NCI-H1092 treated with DMSO at 0.1 percent for 48 hours (cell line): ENCODE results near the gene MIXL1.
"Not testable (repeated sequence)": the region's sequence is repeated elsewhere in the genome, so short reads cannot be mapped to it uniquely, and the experiment has no call there.

Experiments used
- DNase-seq: peaks from one replicate; lab custom pipeline; 2025; lab: John Stamatoyannopoulos, UW

The MIXL1 gene

GRCh38 chr1:226215239-226215638 lies 8.2 kb upstream of the MIXL1 start:
- no peak for DNase-seq

GRCh38 chr1:226216056-226216455 lies 7.4 kb upstream of the MIXL1 start:
- no peak for DNase-seq

GRCh38 chr1:226217273-226217672 lies 6.2 kb upstream of the MIXL1 start:
- DNase-seq = no peak

GRCh38 chr1:226220473-226221189 lies 2.8 kb upstream of the MIXL1 start:
- DNase-seq = no peak

GRCh38 chr1:226222686-226223085 lies 778 bp upstream of the MIXL1 start:
- DNase-seq = no peak

GRCh38 chr1:226223786-226224244 lies 351 bp downstream of the MIXL1 start:
- no peak for DNase-seq

- no peak for DNase-seq
Observed at GRCh38 chr1:226226601-226227000, 3.1 kb downstream of the MIXL1 start.

- DNase-seq = no peak
Observed at GRCh38 chr1:226233293-226233692, 9.8 kb downstream of the MIXL1 start.

GRCh38 chr1:226233806-226234205 lies 10.3 kb downstream of the MIXL1 start:
- no peak for DNase-seq

- no peak for DNase-seq
Observed at GRCh38 chr1:226236826-226237225, 13.4 kb downstream of the MIXL1 start.

- DNase-seq = no peak
Observed at GRCh38 chr1:226239421-226239820, 16.0 kb downstream of the MIXL1 start.

- DNase-seq = no peak
Observed at GRCh38 chr1:226248091-226248490, 24.6 kb downstream of the MIXL1 start.

GRCh38 chr1:226248796-226249195 lies 25.3 kb downstream of the MIXL1 start:
- no peak for DNase-seq

- DNase-seq = no peak
Observed at GRCh38 chr1:226250511-226250910, 27.0 kb downstream of the MIXL1 start.

GRCh38 chr1:226252841-226253240 lies 29.4 kb downstream of the MIXL1 start:
- not testable (repeated sequence) for DNase-seq

- DNase-seq = no peak
Observed at GRCh38 chr1:226253933-226254332, 30.5 kb downstream of the MIXL1 start.

GRCh38 chr1:226255380-226255779 lies 31.9 kb downstream of the MIXL1 start:
- no peak for DNase-seq

- no peak for DNase-seq
Observed at GRCh38 chr1:226261818-226262217, 38.4 kb downstream of the MIXL1 start.

- no peak for DNase-seq
Observed at GRCh38 chr1:226268421-226269124, 45.1 kb downstream of the MIXL1 start.

- DNase-seq = not testable (repeated sequence)
Observed at GRCh38 chr1:226272233-226272902, 48.9 kb downstream of the MIXL1 start.

GRCh38 chr1:226274138-226274537 lies 50.7 kb downstream of the MIXL1 start:
- no peak for DNase-seq

GRCh38 chr1:226276077-226276682 lies 52.7 kb downstream of the MIXL1 start:
- no peak for DNase-seq
